Measurements from ENCODE around the gene PKIG.

- TF ChIP-seq CTCF (IDR thresholded peaks at IDR 0.05), result no peak
- no peak for TF ChIP-seq EZH2 (IDR thresholded peaks at IDR 0.05)
Measured at GRCh38 chr20:44566811-44567210, 15.6 kb upstream of the PKIG start.
